Natural killer cell treated with Interleukin-12 subunit alpha and Interleukin-12 subunit beta and Interleukin-15 and Interleukin-18, amount 100 ng/mL, for 72 hours (primary cell): ENCODE measurements around the gene RAB37. TPM values are rescaled to one million over a fixed set of nuclear protein-coding genes. Genes with fewer than 3 reads are reported as not detected.
A peak's percentile ranks its signal among the peaks of the same experiment; 100 is the strongest.

Experiments
- ATAC-seq, 2 donors: fragments of 150-1000 bp; cut with Tn5 transposase in 1 of 2; sonication (Bioruptor Pico), chemical (Tn5 transposase) in 1 of 2; 2 replicates each; pipeline ENCODE4 v1.10.0; 2021
- DNase-seq: peaks from one replicate; pipeline ENCODE4 v3.0.0; 2022; ENCODE audit warnings: low spot score
- H3K27ac Mint-ChIP-seq, 2 donors: 1 replicate in 1 of 2; 2 replicates in 1 of 2; pipeline ENCODE4 v1.8.0; 2022; ENCODE audit warnings: mixed read lengths in 2 of 2, mild to moderate bottlenecking in 1 of 2, moderate library complexity in 1 of 2
- H3K27me3 Mint-ChIP-seq, 2 donors: 1 replicate in 1 of 2; 2 replicates in 1 of 2; pipeline ENCODE4 v1.8.0; 2022; ENCODE audit warnings: mixed read lengths in 2 of 2
- H3K36me3 Mint-ChIP-seq: one replicate; pipeline ENCODE4 v1.8.0; 2022; ENCODE audit warnings: mixed read lengths
- H3K4me1 Mint-ChIP-seq, 2 donors: 1 replicate in 1 of 2; 2 replicates in 1 of 2; pipeline ENCODE4 v1.8.0; 2022; ENCODE audit warnings: low read depth in 2 of 2, mixed read lengths in 2 of 2, mild to moderate bottlenecking in 1 of 2
- H3K4me3 Mint-ChIP-seq: one replicate; pipeline ENCODE4 v1.8.0; 2022; ENCODE audit warnings: mixed read lengths
- H3K9me3 Mint-ChIP-seq: 2 replicates; pipeline ENCODE4 v1.8.0; 2022; ENCODE audit warnings: mixed read lengths
- total RNA-seq, 2 donors: library from RNA; stranded (reverse); gene quantifications; one replicate each; pipeline ENCODE4 v1.2.3, GENCODE V29; 2022

Gene RAB37
- total RNA-seq, 2 donors from 2014 or later, result 1.3 to 3.3 TPM

DNA sequence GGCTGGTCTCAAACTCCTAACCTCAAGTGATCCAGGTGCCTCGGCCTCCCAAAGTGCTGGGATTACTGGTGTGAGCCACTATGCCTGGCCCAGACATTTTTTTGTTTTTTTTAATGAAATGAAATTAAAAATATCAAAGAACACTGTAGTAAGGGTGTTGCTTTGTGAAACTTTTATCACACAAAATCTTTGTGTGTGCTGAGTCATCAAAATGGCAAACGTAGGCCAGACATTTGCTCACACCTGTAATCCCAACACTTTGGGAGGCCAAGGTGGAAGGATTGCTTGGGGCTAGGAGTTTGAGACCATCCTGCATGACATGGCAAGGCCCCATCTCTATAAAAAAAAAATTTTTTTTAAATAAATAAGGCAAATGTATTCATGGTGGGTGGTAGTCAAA, 29.4 kb downstream of the RAB37 start:
- Mint-ChIP-seq H3K27ac (peak overlapping the region in 1 of 2 donors; percentile 65), H3K9me3 (no peaks in the 10 kb centered on the region), H3K4me1 (peaks cover 7 to 32% of the 10 kb centered on the region in 2 donors), H3K4me3 (no peak overlapping the region), H3K27me3 (no peaks in the 10 kb centered on the region), H3K36me3 (peaks cover 4% of the 10 kb centered on the region)
- ATAC-seq (no peak), DNase-seq (no peak)

DNA sequence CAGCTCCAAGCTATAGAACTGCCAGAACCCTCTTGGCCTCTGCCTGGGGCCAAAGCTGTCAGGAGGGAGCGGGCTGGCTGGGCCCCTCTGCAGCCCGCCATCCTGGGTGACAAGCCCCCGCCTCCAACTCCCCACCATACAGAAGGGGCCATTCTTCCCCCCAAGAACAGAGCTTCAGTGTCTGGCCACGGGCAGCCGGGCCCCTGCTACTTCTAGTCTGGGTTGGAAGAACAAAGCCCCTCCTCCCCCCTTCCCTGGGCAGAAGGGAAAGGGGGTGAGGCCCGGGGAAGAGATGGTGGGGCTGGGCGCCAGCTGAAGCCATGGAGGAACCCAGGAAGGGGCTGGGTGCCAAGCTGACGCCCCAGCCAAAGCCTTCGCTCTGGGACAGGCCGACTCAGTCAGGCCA, 30.1 kb downstream of the RAB37 start:
- no peak overlapping the region for H3K4me3 Mint-ChIP-seq
- DNase-seq, result no peak
- no peaks in the 10 kb centered on the region for H3K9me3 Mint-ChIP-seq
- peaks cover 4% of the 10 kb centered on the region for H3K36me3 Mint-ChIP-seq
- peak overlapping the region in 1 of 2 donors; percentile 76 for H3K27ac Mint-ChIP-seq
- no peak for ATAC-seq
- H3K4me1 Mint-ChIP-seq, result peaks cover 9 to 33% of the 10 kb centered on the region in 2 donors
- no peaks in the 10 kb centered on the region for H3K27me3 Mint-ChIP-seq

DNA sequence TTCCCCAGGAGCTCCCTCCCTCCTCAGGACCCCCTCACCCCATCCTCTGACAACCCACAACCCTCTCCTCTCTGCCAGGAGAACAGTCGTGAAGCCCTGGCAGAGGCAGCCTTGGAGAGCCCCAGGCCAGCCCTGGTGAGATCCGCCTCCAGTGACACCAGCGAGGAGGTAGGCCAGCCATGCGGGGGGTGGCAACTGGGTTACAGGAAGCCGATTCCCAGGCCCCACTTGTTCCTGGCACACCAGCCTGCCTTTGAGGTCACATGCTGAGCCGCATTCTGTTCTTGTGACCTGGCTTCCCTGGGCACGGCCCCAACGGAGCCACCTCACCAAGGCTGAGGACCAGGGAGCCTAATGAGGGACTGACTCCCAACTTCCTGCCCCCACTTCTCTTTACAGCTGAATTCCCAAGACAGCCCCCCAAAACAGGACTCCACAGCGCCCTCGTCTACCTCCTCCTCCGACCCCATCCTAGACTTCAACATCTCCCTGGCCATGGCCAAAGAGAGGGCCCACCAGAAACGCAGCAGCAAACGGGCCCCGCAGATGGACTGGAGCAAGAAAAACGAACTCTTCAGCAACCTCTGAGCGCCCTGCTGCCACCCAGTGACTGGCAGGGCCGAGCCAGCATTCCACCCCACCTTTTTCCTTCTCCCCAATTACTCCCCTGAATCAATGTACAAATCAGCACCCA, 31.2 kb downstream of the RAB37 start:
- Mint-ChIP-seq H3K9me3 (no peaks in the 10 kb centered on the region), H3K36me3 (peaks cover 4% of the 10 kb centered on the region), H3K4me1 (peaks cover 20 to 35% of the 10 kb centered on the region in 2 donors), H3K27me3 (no peaks in the 10 kb centered on the region), H3K27ac (peak overlapping the region; percentile 22 to 83), H3K4me3 (no peak overlapping the region)
- ATAC-seq (no peak), DNase-seq (no peak)

- H3K36me3 Mint-ChIP-seq, result peaks cover 4% of the 10 kb centered on the region
- no peaks in the 10 kb centered on the region for H3K27me3 Mint-ChIP-seq
- peak overlapping the region; percentile 22 to 83 for H3K27ac Mint-ChIP-seq
- no peak overlapping the region for H3K4me3 Mint-ChIP-seq
- ATAC-seq (no peak), DNase-seq (no peak)
- peaks cover 22 to 36% of the 10 kb centered on the region in 2 donors for H3K4me1 Mint-ChIP-seq
- H3K9me3 Mint-ChIP-seq, result no peaks in the 10 kb centered on the region
Measured at GRCh38 chr17:74768763-74769114, 31.7 kb downstream of the RAB37 start.

DNA sequence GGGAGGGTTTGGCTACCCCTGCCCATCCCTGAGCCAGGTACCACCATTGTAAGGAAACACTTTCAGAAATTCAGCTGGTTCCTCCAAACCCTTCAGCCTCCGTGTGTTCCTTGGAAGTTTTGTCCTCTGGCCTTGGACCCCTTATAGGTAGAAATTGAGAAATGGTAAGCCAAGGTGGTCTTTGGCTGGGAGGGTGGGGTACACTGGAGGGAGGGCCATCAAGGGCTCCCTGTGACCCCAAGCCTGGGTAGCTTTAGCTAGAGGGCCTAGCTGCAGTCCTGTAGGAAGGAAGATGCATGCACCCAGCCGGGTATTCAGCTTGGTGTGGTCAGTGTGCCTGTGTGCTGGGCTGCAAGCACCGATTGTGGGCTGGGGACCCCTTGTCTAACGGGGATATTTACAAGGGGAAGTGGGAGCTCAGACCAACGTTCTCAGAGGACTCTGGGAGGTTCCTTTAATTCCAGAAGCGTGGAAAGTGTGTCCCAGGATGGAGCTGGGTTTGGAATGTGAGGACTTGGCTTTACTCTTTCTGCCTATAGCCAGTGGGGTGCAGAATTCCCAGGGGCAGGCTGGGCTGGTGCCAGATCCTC, 32.3 kb downstream of the RAB37 start:
- Mint-ChIP-seq H3K9me3 (no peaks in the 10 kb centered on the region), H3K36me3 (peaks cover 4% of the 10 kb centered on the region), H3K27ac (peak overlapping the region; percentile 70 to 83), H3K4me1 (peaks cover 27 to 38% of the 10 kb centered on the region in 2 donors), H3K27me3 (no peaks in the 10 kb centered on the region), H3K4me3 (no peak overlapping the region)
- ATAC-seq (no peak), DNase-seq (no peak)

DNA sequence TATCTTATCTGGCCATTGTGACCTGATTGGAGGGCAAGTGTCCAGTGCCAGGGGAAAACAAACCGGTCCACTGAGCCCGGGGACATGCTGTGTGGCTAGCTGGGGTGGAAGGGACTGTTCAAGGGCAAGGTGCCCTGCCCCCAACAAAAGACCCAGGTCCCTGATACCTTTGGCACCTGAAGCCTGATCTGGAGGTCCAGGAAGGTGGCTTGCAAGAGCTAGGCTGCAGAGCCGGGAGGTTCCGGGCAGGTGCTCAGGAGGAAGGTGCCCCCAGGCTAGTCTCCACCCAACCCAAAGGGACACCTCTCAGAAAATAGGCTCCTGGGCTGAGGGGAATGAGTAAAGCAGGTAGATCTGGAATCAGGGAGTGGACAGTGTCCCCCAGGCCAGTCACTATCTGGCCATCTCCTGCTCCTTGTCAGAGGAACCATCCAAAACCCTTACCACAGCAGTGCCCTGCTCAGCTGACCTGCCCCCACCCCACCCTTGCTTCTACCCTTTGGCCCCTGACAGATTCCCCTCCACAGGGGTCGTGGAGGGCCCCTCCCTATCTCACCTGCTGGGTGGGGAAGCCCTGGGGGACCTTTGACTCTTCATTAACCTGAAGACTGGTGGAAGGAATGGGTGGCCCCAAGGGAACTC, 32.9 kb downstream of the RAB37 start:
- ATAC-seq (no peak), DNase-seq (no peak)
- peak overlapping the region; percentile 65 to 70 for H3K27ac Mint-ChIP-seq
- H3K27me3 Mint-ChIP-seq, result no peaks in the 10 kb centered on the region
- H3K4me1 Mint-ChIP-seq, result peaks cover 27 to 38% of the 10 kb centered on the region in 2 donors
- peaks cover 4% of the 10 kb centered on the region for H3K36me3 Mint-ChIP-seq
- no peak overlapping the region for H3K4me3 Mint-ChIP-seq
- no peaks in the 10 kb centered on the region for H3K9me3 Mint-ChIP-seq

DNA sequence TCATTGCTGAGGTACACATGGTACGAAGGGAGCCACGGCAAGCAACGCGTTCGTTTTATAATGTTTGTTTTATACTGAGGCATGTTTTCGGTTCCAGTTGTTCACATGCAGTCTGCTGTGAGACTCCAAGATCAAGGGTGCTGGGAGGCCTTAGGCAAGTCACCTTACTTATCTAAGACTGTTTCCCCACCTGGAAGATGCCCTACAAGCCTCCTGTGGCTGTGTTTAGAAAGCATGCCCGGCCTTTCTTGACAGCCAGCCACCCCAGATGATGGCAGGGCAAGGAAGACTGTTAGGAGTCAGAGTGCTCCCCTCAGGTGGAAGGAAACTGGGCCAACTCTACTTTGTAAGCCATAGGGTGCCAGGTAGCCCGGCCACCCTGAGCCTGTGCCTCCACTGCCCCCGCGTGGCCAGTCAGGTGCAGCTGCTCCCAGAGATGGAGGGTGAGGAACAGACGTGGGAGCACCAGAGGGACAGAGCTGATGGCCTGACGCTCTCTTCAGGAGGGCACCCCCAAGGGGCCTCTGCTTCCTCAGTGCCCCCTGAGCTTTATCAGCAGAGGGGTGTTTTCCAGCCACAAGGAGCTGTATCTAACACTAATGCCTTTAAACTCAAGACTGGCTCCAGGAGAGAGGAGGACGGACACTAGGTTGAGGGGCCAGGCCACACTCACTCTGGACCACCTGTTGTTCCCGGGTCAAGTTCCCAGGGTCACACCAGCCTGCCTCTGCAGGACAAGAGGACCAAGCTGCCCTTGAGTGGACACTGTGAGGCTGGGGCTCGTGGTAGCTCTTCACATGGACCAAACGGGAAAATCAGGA, 33.7 kb downstream of the RAB37 start:
- peak; percentile 78 to 85 for ATAC-seq
- peaks cover 32 to 42% of the 10 kb centered on the region in 2 donors for H3K4me1 Mint-ChIP-seq
- H3K27me3 Mint-ChIP-seq, result no peaks in the 10 kb centered on the region
- H3K9me3 Mint-ChIP-seq, result no peaks in the 10 kb centered on the region
- no peak overlapping the region for H3K4me3 Mint-ChIP-seq
- no peak for DNase-seq
- H3K27ac Mint-ChIP-seq, result peak overlapping the region; percentile 65 to 70
- peaks cover 4% of the 10 kb centered on the region for H3K36me3 Mint-ChIP-seq

GRCh38 chr17:74771319-74771914, 34.4 kb downstream of the RAB37 start:
- Mint-ChIP-seq H3K4me1 (peaks cover 38 to 48% of the 10 kb centered on the region in 2 donors), H3K4me3 (no peak overlapping the region), H3K9me3 (no peaks in the 10 kb centered on the region), H3K27ac (peak overlapping the region; percentile 65 to 70), H3K36me3 (peaks cover 4% of the 10 kb centered on the region), H3K27me3 (no peaks in the 10 kb centered on the region)
- no peak for ATAC-seq
- DNase-seq, result no peak

- H3K4me1 Mint-ChIP-seq, result peaks cover 43 to 47% of the 10 kb centered on the region in 2 donors
- H3K36me3 Mint-ChIP-seq, result peaks cover 4% of the 10 kb centered on the region
- H3K27me3 Mint-ChIP-seq, result no peaks in the 10 kb centered on the region
- no peak for ATAC-seq
- no peak for DNase-seq
- H3K9me3 Mint-ChIP-seq, result no peaks in the 10 kb centered on the region
- H3K4me3 Mint-ChIP-seq, result no peak overlapping the region
- peak overlapping the region in 1 of 2 donors; percentile 57 for H3K27ac Mint-ChIP-seq
Measured at GRCh38 chr17:74772053-74772452, 35.0 kb downstream of the RAB37 start.

DNA sequence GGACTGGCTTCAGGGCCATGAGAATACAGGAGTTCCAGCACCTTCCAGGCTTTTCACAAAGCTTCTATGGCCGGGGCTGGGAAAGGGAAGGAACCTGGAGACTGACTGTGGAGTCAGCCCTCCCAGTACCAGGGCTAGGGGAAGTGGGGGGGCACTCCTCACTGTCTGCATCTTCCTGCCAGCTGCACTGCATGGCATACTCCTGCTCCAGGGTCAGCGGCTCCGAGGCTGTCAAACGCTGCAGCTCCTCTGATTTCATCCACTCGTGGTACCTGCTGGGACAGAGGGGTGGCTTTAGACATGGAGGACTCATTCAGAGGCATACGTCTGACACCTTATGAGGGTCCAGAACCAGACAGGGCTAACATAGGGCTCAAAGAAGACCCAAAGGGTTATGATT, 36.4 kb downstream of the RAB37 start:
- H3K9me3 Mint-ChIP-seq, result no peaks in the 10 kb centered on the region
- peaks cover 4% of the 10 kb centered on the region for H3K36me3 Mint-ChIP-seq
- DNase-seq, result no peak
- no peaks in the 10 kb centered on the region for H3K27me3 Mint-ChIP-seq
- H3K4me3 Mint-ChIP-seq, result peak overlapping the region; percentile 53
- peaks cover 51 to 54% of the 10 kb centered on the region in 2 donors for H3K4me1 Mint-ChIP-seq
- peak overlapping the region; percentile 57 to 63 for H3K27ac Mint-ChIP-seq
- no peak for ATAC-seq

DNA sequence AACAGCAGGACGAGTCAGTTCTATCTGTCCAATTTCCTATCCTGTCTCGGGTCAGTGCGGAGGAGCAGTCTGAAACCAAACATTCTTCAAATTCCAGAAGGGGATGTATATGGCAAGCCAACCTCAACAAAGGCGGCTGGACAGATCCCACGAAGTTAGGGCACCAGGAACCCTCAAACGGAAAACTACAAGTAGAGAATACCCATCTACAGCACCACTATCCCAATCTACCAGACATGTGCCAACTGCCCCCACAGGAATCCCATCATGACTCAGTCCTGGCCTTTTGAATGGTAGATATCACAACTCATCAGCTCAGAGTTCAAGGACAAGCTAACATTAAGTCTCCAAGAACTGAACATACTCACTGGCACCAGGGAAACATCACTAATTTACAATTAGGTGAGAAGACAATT, 36.8 kb downstream of the RAB37 start:
- H3K4me3 Mint-ChIP-seq, result peak overlapping the region; percentile 53
- H3K9me3 Mint-ChIP-seq, result no peaks in the 10 kb centered on the region
- no peak for ATAC-seq
- H3K27me3 Mint-ChIP-seq, result no peaks in the 10 kb centered on the region
- H3K4me1 Mint-ChIP-seq, result peaks cover 47 to 51% of the 10 kb centered on the region in 2 donors
- peak; percentile 51 for DNase-seq
- H3K27ac Mint-ChIP-seq, result peak overlapping the region; percentile 53 to 57
- peaks cover under 1% of the 10 kb centered on the region for H3K36me3 Mint-ChIP-seq

DNA sequence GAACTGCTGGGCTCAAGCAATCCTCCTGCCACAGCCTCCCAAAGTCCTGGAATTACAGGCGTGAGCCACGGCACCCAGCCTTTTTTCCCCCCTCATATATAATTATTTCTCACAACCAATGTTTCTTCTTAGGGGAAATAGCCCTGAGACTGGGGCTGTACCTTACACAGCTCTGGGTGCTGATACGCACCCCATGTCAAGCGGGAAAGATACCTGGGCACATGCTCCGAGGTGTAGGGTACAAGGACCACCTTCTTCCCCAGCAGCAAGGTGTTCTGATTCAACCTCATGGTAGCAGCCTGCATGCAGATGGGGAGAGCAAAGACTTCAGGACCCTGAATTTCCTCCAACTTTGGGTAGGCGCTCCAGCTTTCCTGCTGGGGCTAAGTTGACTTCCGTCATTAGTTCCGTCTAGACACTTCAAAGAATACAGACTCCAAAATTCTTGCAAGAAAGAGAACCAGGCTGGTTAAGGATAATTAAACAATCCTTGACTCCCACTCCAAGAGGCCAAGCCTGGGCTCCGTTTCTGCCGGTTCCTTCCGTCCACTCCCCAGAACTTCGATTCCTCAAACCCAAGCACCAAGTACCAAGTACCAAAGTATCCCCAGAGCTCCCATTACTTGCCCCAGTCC, 38.5 kb downstream of the RAB37 start:
- Mint-ChIP-seq H3K27me3 (no peaks in the 10 kb centered on the region), H3K4me3 (peak overlapping the region; percentile 100), H3K27ac (peak overlapping the region; percentile 97), H3K36me3 (no peaks in the 10 kb centered on the region), H3K4me1 (peaks cover 58 to 62% of the 10 kb centered on the region in 2 donors), H3K9me3 (no peaks in the 10 kb centered on the region)
- no peak for ATAC-seq
- peak; percentile 45 for DNase-seq
